Astrocyte (in vitro differentiated cells and primary cell): ENCODE results near the gene ARID5B.

ENCODE experiments used
- CTCF ChIP-seq: IDR thresholded peaks from 2 replicates; pipeline ENCODE4 v1.5.1; 2011; ENCODE audit warnings: low read depth, mild to moderate bottlenecking, inconsistent platforms, low read length, moderate library complexity; ENCODE audit not compliant: insufficient read depth
- EZH2 ChIP-seq: IDR thresholded peaks from 2 replicates; pipeline ENCODE4 v1.6.1; 2012; ENCODE audit warnings: mild to moderate bottlenecking, low read length, inconsistent platforms; ENCODE audit not compliant: insufficient read depth

- TF ChIP-seq EZH2 = no peak
- no peak for TF ChIP-seq CTCF
These were observed 48.2 kb downstream of the ARID5B start for GRCh38 chr10:61949687-61950086.
